K562 (cell line): ENCODE results near the gene SCN4A.

Source experiments
- CBX5 ChIP-seq: IDR thresholded peaks from 2 replicates; pipeline ENCODE4 v1.6.1; 2014; ENCODE audit warnings: low read depth, borderline replicate concordance
- EP300 ChIP-seq: IDR thresholded peaks from 2 replicates; pipeline ENCODE4 v1.6.1; 2012; ENCODE audit warnings: low read length, improper control_type of control experiment
- EZH2 ChIP-seq: IDR thresholded peaks from 2 replicates; pipeline ENCODE4 v1.6.1; 2012; ENCODE audit warnings: low read depth, mild to moderate bottlenecking, inconsistent platforms, low read length, borderline replicate concordance
- GATAD2B ChIP-seq: fragments of 450-650 bp; IDR thresholded peaks from 2 replicates; pipeline ENCODE4 v1.6.1; 2017; ENCODE audit warnings: mild to moderate bottlenecking, borderline replicate concordance
- HMGXB4 ChIP-seq: sonication (generic); formaldehyde crosslinking; IDR thresholded peaks from 2 replicates; pipeline ENCODE4 v1.8.1; 2023; ENCODE audit warnings: mild to moderate bottlenecking, missing genetic modification reagents
- JUND ChIP-seq, 2 experiments: IDR thresholded peaks; 2 replicates in 1 of 2; 3 replicates in 1 of 2; pipeline ENCODE4 v1.6.1; 2011; ENCODE audit warnings: borderline replicate concordance in 2 of 2, low read depth in 2 of 2, low read length in 2 of 2, improper control_type of control experiment in 1 of 2, missing biosample characterization in 1 of 2, missing genetic modification characterization in 1 of 2, missing genetic modification reagents in 1 of 2
- KDM1A ChIP-seq, 2 experiments: fragments of 450-650 bp; IDR thresholded peaks; 2 replicates each; pipeline ENCODE4 v1.6.1; 2016; ENCODE audit warnings: mild to moderate bottlenecking in 2 of 2
- PTBP1 ChIP-seq: fragments of 200-400 bp; formaldehyde crosslinking; IDR thresholded peaks from 2 replicates; pipeline ENCODE4 v1.6.1; 2017; ENCODE audit warnings: low read depth, low read length
- TF ChIP-seq, protein P1 (sequence below), 3 experiments: IDR thresholded peaks in 2 of 3; conservative IDR thresholded peaks in 1 of 3; 2 replicates each; pipeline ENCODE4 v1.5.1; 2011 to 2012; ENCODE audit warnings: low read length in 3 of 3, mild to moderate bottlenecking in 3 of 3, control low read depth in 2 of 3, improper control_type of control experiment in 1 of 3, inconsistent platforms in 1 of 3, low read depth in 1 of 3, mixed read lengths in 1 of 3, moderate library complexity in 1 of 3; ENCODE audit not compliant: insufficient read depth in 2 of 3

GRCh38 chr17:63976702-63977101, 4.0 kb upstream of the SCN4A start:
- no peak for TF ChIP-seq HMGXB4
- TF ChIP-seq JUND (IDR thresholded peaks at IDR 0.05; ENCODE audit: borderline replicate concordance, low read depth, low read length), result no peak
- no peak for TF ChIP-seq JUND (tag; IDR thresholded peaks at IDR 0.05; ENCODE audit: borderline replicate concordance, low read depth, low read length)
- no peak for TF ChIP-seq EP300
- no peak for TF ChIP-seq PTBP1
- TF ChIP-seq KDM1A (IDR thresholded peaks at IDR 0.05), result no peak
- TF ChIP-seq, protein P1, sequence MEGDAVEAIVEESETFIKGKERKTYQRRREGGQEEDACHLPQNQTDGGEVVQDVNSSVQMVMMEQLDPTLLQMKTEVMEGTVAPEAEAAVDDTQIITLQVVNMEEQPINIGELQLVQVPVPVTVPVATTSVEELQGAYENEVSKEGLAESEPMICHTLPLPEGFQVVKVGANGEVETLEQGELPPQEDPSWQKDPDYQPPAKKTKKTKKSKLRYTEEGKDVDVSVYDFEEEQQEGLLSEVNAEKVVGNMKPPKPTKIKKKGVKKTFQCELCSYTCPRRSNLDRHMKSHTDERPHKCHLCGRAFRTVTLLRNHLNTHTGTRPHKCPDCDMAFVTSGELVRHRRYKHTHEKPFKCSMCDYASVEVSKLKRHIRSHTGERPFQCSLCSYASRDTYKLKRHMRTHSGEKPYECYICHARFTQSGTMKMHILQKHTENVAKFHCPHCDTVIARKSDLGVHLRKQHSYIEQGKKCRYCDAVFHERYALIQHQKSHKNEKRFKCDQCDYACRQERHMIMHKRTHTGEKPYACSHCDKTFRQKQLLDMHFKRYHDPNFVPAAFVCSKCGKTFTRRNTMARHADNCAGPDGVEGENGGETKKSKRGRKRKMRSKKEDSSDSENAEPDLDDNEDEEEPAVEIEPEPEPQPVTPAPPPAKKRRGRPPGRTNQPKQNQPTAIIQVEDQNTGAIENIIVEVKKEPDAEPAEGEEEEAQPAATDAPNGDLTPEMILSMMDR (IDR thresholded peaks at IDR 0.05 in 2 of 3, conservative IDR thresholded peaks at IDR 0.05 in 1 of 3; ENCODE audit: insufficient read depth in 2 of 3, low read depth in 1 of 3, low read length in 3 of 3), result no peak
- no peak for TF ChIP-seq CBX5
- TF ChIP-seq GATAD2B, result no peak
- TF ChIP-seq EZH2, result no peak
